BJ (cell line): ENCODE measurements around the gene MAP2K1. TPM values are rescaled to one million over a fixed set of nuclear protein-coding genes. Genes with fewer than 3 reads are reported as not detected.

Experiments used
- CTCF ChIA-PET: fragments of 350-600 bp; formaldehyde crosslinking; extraction: SDS; loops from one replicate; lab custom pipeline; 2021; ENCODE audit warnings: antibody characterized with exemption, inconsistent platforms; lab: Yijun Ruan, JAX
- POLR2A ChIA-PET: fragments of 300-600 bp; sonication (Branson Sonifier 250); formaldehyde crosslinking; extraction: SDS; loops from one replicate; lab custom pipeline; 2021; ENCODE audit warnings: antibody characterized with exemption; lab: Charles Lee
- DNase-seq: peaks from one replicate; pipeline ENCODE4 v3.0.0-alpha.2; 2011; ENCODE audit warnings: low read depth
- H3K27me3 ChIP-seq: 2 replicates; pipeline ENCODE4 v1.6.0; 2011; ENCODE audit warnings: low read length; ENCODE audit not compliant: control insufficient read depth, insufficient read depth
- H3K36me3 ChIP-seq: 2 replicates; pipeline ENCODE4 v1.5.1; 2011; ENCODE audit warnings: low read length; ENCODE audit not compliant: control insufficient read depth, insufficient read depth
- H3K4me3 ChIP-seq: 2 replicates; pipeline ENCODE4 v1.5.1; 2011; ENCODE audit warnings: low read depth, mild to moderate bottlenecking, control low read depth, low read length
- CTCF ChIP-seq: IDR thresholded peaks from 2 replicates; pipeline ENCODE4 v1.5.1; 2011; ENCODE audit warnings: low read depth, mild to moderate bottlenecking, control low read depth, inconsistent platforms, low read length, moderate library complexity; ENCODE audit not compliant: insufficient read depth
- polyA plus RNA-seq: library from polyadenylated mRNA; depleted of rRNA; stranded (reverse); fragments of >200 nt; gene quantifications from 2 replicates; pipeline ENCODE4 v1.2.3, GENCODE V29; 2011

Gene MAP2K1
- polyA plus RNA-seq, 1 experiment: 19.0 TPM

GRCh38 chr15:66405615-66406014, 18.9 kb downstream of the MAP2K1 start:
- DNase-seq: no peak
- ChIA-PET CTCF (interaction anchor here (0.6 to 1.5 kb wide), 8 partner anchors 9 to 111 kb away, joined by 3 to 9 read pairs (median 3); partner anchors contain the start of genes MAP2K1 and SNAPC5), POLR2A (no interaction called here)
- TF ChIP-seq CTCF: no peak
- Histone ChIP-seq H3K36me3 (no peaks in the 10 kb centered on the region), H3K27me3 (no peaks in the 10 kb centered on the region), H3K4me3 (no peak overlapping the region)

- CTCF ChIA-PET: no interaction called here
Measured at GRCh38 chr15:66408254-66408653, 21.5 kb downstream of the MAP2K1 start.

GRCh38 chr15:66408675-66409282, 22.1 kb downstream of the MAP2K1 start:
- Histone ChIP-seq H3K36me3 (no peaks in the 10 kb centered on the region; the same call in 1 of the 2 replicates), H3K4me3 (no peak overlapping the region), H3K27me3 (no peaks in the 10 kb centered on the region)
- TF ChIP-seq CTCF: no peak
- CTCF ChIA-PET: no interaction called here
- POLR2A ChIA-PET: no interaction called here
- DNase-seq: no peak

More at GRCh38 chr15:66408254-66408653, 21.5 kb downstream of the MAP2K1 start:
- no peak overlapping the region for H3K4me3 ChIP-seq
- POLR2A ChIA-PET: no interaction called here
- no peaks in the 10 kb centered on the region; the same call in 1 of the 2 replicates for H3K36me3 ChIP-seq
- no peak for TF ChIP-seq CTCF
- no peaks in the 10 kb centered on the region for H3K27me3 ChIP-seq
- DNase-seq: no peak

- POLR2A ChIA-PET: no interaction called here
- CTCF ChIA-PET: no interaction called here
- no peaks in the 10 kb centered on the region for H3K27me3 ChIP-seq
- H3K4me3 ChIP-seq: no peak overlapping the region
- H3K36me3 ChIP-seq: no peaks in the 10 kb centered on the region; the same call in 1 of the 2 replicates
- DNase-seq: no peak
- TF ChIP-seq CTCF: no peak
Measured at GRCh38 chr15:66409565-66410108, 22.9 kb downstream of the MAP2K1 start.

GRCh38 chr15:66411190-66411589, 24.5 kb downstream of the MAP2K1 start:
- Histone ChIP-seq H3K4me3 (no peak overlapping the region), H3K27me3 (no peaks in the 10 kb centered on the region), H3K36me3 (no peaks in the 10 kb centered on the region; the same call in 1 of the 2 replicates)
- DNase-seq: no peak
- CTCF ChIA-PET: interaction anchor here (1.1 to 2.2 kb wide), 3 partner anchors 8 to 53 kb away, joined by 3 to 6 read pairs (median 3); no protein-coding TSS in a partner anchor
- TF ChIP-seq CTCF: no peak
- POLR2A ChIA-PET: no interaction called here
